Heart right ventricle (tissue), 16 donors: ENCODE measurements around the gene FOSL2. TPM values are rescaled to one million over a fixed set of nuclear protein-coding genes. Genes with fewer than 3 reads are reported as not detected.

Source experiments
- ATAC-seq, 8 donors: fragments of 200-7000 bp; cut with Tn5 transposase; one replicate each; pipeline ENCODE4 v1.9.1; 2020; ENCODE audit warnings: mild to moderate bottlenecking in 8 of 8, moderate library complexity in 8 of 8, moderate number of reproducible peaks in 1 of 8
- DNase-seq, 2 donors: peaks; one replicate each; pipeline ENCODE4 v3.0.0-alpha.2; 2020
- H3K27ac ChIP-seq, 10 donors: fragments of 200-600 bp; sonication (generic) in 2 of 10; one replicate each; pipeline versions ENCODE4 v1.5.0 to v1.8.0; 2020 to 2022; ENCODE audit warnings: mild to moderate bottlenecking in 3 of 10
- H3K27me3 ChIP-seq, 7 donors: fragments of 200-600 bp; one replicate each; pipeline ENCODE4 v1.8.0; 2021 to 2022; ENCODE audit warnings: mild to moderate bottlenecking in 2 of 7
- H3K36me3 ChIP-seq, 9 donors: fragments of 200-600 bp; sonication (generic) in 1 of 9; one replicate each; pipeline versions ENCODE4 v1.5.0 to v1.8.0; 2020 to 2022; ENCODE audit warnings: mild to moderate bottlenecking in 2 of 9
- H3K4me1 ChIP-seq, 9 donors: fragments of 200-600 bp; sonication (generic) in 1 of 9; one replicate each; pipeline versions ENCODE4 v1.5.0 to v1.8.0; 2020 to 2022; ENCODE audit warnings: mild to moderate bottlenecking in 4 of 9
- H3K4me3 ChIP-seq, 10 donors: fragments of 200-600 bp; sonication (generic) in 2 of 10; one replicate each; pipeline versions ENCODE4 v1.5.0 to v1.8.0; 2020 to 2022; ENCODE audit warnings: mild to moderate bottlenecking in 7 of 10, moderate library complexity in 2 of 10
- H3K9me3 ChIP-seq, 11 donors: fragments of 200-600 bp in 10 of 11; sonication (generic) in 2 of 11; one replicate each; pipeline versions ENCODE4 v1.5.0 to v1.8.0; 2013 to 2022; ENCODE audit warnings: mild to moderate bottlenecking in 2 of 11, control low read depth in 1 of 11, moderate library complexity in 1 of 11
- WGBS, 2 donors: extraction: QIAGEN DNeasy Blood & Tissue Kit; methylation state at CpG; one replicate each; pipeline ENCODE4 v1.1.7; 2013; ENCODE audit warnings: inconsistent platforms in 1 of 2; 5-methylcytosine and 5-hydroxymethylcytosine counted together
- intact Hi-C, 10 donors: fragments of 100-400 bp; cut with DNase I; formaldehyde crosslinking; loops; one replicate each; pipeline versions ENCODE4 v1.11.1 to v1.14.2; 2022
- polyA plus RNA-seq, 2 donors: library from polyadenylated mRNA; stranded (reverse); fragments of 200-250 nt; gene quantifications; one replicate each; pipeline ENCODE4 v1.2.3, GENCODE V29; 2013
- total RNA-seq, 10 donors: library from RNA; stranded (reverse); fragmentation: NEBNext Ultra II Directional in 3 of 10; extraction: Animal tissue kit (Norgen Biotek cat#: 25700) in 3 of 10; gene quantifications; one replicate each; pipeline versions ENCODE4 v1.2.1 to v1.2.4, GENCODE V29; 2021 to 2023
- TF ChIP-seq, protein P1 (sequence below), 9 donors: fragments of 200-600 bp; sonication (generic) in 2 of 9; IDR thresholded peaks; one replicate each; pipeline versions ENCODE4 v1.5.0 to v1.8.0; 2021 to 2022; ENCODE audit warnings: antibody characterized with exemption in 9 of 9, mild to moderate bottlenecking in 5 of 9, moderate library complexity in 1 of 9
- donor health status: Arrhythmogenic right ventricular cardiomyopathy.
- donor health status: ischemic (EF 13 %, LVEDD 7.1; RV severe dilation, severe dysfunction).
- donor health status: healthy with polysubstance abuse.
- donor health status: DM: no; HTN: yes; CAD: no.
- donor health status: DM: no; HTN: no; CAD: no.
- donor health status: ischemic (EF 25% LVEDD 6.9; RV normal size, moderate dysfunction).
- donor health status: ischemic (EF 25% LVEDD 5.7; RV mildly dilated, moderate dysfunction).
- donor health status: healthy.
- donor health status: DM: yes; HTN: yes; CAD: no.
- donor health status: Ischemic cardiomyopathy.
- donor health status: ischemic (EF 35%, LVEDD 5.7; RV mildly dilated, moderate dysfunction).
- donor health status: nonischemic (EF 11% LVEDD 7.7; RV severe dilation, severe dysfunction).
- donor health status: DM: yes; HTN: yes; CAD: no.
- donor health status: PGD.
- donor health status: ischemic (EF 29% LVEDD 5.4; RV normal size, mild dysfunction).
- donor health status: nonischemic (EF 23%, LVEDD 6.1; RV moderate dilation, normal function).

The FOSL2 gene
- total and polyA plus RNA-seq, 12 donors = 16.5 to 182 (median 54.8) TPM

DNA sequence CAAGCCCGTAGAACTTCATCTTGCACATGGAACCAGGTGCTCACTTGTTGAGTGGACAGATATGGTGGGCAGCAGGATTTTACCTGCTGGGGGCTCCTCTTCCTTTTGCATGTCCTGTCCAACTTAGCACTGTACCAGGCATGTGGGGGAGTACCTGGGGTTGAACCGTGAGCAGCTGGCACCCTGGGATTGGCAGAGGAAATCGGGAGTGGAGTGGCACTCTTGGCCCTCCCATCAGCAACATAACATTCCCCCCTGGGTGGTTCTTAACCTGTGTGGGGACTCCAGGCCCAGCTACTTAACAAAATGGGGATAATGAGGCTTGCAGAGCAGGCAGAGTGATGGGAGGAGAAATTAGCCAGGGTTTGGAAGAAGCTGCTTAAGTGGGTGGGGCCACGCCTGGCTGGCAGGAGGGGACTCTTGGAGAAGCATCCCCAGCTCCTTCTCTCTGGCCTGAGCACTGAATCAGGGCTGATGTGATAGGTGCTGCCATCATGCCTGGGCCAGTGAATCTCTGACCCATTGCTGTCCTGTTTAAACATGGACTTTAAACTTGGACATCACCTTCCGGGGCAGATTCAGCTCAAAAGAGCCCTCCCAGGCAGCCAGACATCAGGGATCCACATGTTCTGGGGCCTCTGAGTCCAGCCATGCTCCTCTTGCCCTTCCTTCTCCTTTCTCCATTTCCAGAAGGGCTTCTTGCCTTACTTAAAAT lies 15.5 kb downstream of the FOSL2 start:
- 82 to 84% methylated on average over 5 of the region's 5 CpGs for WGBS, 2 donors
- ATAC-seq = no peak

DNA sequence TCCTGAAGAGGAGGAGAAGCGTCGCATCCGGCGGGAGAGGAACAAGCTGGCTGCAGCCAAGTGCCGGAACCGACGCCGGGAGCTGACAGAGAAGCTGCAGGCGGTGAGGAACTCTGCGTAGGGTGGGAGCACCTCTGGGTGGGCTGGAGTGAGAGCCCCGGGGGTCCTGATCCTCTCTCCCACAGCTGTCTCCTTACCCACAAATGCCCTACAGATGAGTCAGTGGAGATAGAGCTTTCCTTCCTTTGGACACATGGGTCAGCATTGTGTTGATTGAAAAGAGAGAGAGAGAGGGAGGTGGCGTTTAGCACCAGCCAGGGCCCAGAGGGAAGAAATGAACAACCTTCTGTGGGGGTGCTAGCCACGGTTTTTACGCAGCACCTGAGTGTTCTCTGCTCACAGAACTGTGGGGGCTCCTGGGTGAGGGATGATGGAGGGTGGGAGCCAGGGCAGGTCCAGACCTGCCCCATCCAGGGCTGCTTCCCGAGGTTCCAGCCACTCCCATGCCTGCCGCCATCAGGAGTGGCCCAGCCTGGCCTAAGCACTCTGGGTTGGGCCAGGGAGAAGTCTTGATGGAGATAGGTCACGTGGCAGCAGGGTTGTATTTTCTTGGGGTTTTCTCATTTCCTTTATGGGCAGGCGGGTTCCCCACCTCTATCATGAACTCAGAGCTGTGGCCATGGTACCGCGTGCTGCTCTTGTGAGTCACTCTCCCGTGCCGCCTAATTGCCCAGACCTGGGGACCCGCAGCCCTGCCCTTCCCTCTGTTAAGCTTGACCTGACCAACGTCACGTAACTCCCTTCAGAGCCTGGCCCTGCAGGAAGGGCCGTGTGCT lies 16.3 kb downstream of the FOSL2 start:
- Histone ChIP-seq H3K27me3 (no peaks in the 10 kb centered on the region), H3K9me3 (no peaks in the 10 kb centered on the region), H3K27ac (peak overlapping the region in 2 of 10 donors; percentile 0 to 87), H3K4me3 (no peak overlapping the region), H3K4me1 (peaks cover 0 to 98% (median 37%) of the 10 kb centered on the region in 9 donors), H3K36me3 (peaks cover 13 to 100% (median 94%) of the 10 kb centered on the region in 9 donors)
- TF ChIP-seq, protein P1, sequence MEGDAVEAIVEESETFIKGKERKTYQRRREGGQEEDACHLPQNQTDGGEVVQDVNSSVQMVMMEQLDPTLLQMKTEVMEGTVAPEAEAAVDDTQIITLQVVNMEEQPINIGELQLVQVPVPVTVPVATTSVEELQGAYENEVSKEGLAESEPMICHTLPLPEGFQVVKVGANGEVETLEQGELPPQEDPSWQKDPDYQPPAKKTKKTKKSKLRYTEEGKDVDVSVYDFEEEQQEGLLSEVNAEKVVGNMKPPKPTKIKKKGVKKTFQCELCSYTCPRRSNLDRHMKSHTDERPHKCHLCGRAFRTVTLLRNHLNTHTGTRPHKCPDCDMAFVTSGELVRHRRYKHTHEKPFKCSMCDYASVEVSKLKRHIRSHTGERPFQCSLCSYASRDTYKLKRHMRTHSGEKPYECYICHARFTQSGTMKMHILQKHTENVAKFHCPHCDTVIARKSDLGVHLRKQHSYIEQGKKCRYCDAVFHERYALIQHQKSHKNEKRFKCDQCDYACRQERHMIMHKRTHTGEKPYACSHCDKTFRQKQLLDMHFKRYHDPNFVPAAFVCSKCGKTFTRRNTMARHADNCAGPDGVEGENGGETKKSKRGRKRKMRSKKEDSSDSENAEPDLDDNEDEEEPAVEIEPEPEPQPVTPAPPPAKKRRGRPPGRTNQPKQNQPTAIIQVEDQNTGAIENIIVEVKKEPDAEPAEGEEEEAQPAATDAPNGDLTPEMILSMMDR (IDR thresholded peaks at IDR 0.05) = no peak
- WGBS, 2 donors = 84 to 85% methylated on average over 26 of the region's 26 CpGs
- DNase-seq = no peak
- ATAC-seq = peak in 5 of 8 donors; percentile 2 to 7 (median 4)
- intact Hi-C loops = loop anchor here in 2 of 10 donors (10.0 kb wide), 2 partner anchors 684 to 704 kb away; no protein-coding TSS in a partner anchor

More for the DNA sequence above, 15.5 kb downstream of the FOSL2 start:
- Histone ChIP-seq H3K4me1 (peaks cover 0 to 98% (median 32%) of the 10 kb centered on the region in 9 donors), H3K27ac (peak overlapping the region in 4 of 10 donors; percentile 6 to 87 (median 65)), H3K4me3 (no peak overlapping the region), H3K36me3 (peaks cover 13 to 100% (median 89%) of the 10 kb centered on the region in 9 donors), H3K9me3 (no peaks in the 10 kb centered on the region), H3K27me3 (no peaks in the 10 kb centered on the region)
- intact Hi-C loops = loop anchor here in 2 of 10 donors (10.0 kb wide), 2 partner anchors 683 to 703 kb away; no protein-coding TSS in a partner anchor
- no peak for DNase-seq
- TF ChIP-seq, protein P1 (IDR thresholded peaks at IDR 0.05) = no peak

DNA sequence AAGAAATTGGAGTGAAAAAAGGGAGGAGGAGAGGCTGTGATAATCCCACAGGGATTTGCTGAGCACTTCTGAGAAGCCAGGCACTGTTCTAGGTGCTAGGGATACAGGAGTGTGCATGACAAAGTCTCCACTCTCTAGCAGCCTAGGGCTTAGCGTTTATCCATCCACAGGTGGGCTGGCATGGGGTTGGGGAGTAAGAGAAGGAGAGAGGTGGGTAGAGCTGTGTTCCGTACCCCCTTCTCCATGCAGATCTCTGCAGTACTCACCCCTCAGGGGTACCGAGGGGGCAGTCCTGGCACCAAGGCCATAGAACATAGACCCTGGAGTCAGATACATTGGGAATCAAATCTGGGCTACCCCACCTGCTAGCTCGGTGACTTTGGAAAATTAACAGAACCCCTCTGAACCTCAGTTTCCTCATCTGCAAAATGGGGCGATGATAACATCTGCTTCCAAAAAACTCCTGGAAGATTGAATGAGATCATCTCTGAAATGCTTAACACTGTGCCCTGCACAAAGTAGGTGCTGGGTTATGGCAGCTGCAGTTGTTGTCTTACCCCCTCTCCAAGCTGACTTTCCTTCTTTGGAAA lies 18.6 kb downstream of the FOSL2 start:
- Histone ChIP-seq H3K36me3 (peaks cover 10 to 100% (median 84%) of the 10 kb centered on the region in 9 donors), H3K4me1 (peaks cover 5 to 84% (median 49%) of the 10 kb centered on the region in 9 donors)
- no peak for ATAC-seq

More for the DNA sequence above, 18.6 kb downstream of the FOSL2 start:
- no peaks in the 10 kb centered on the region for H3K27me3 ChIP-seq
- WGBS, 2 donors = 95 to 96% methylated on average over 5 of the region's 5 CpGs
- H3K9me3 ChIP-seq = no peaks in the 10 kb centered on the region
- TF ChIP-seq, protein P1 (IDR thresholded peaks at IDR 0.05) = no peak
- no peak overlapping the region for H3K4me3 ChIP-seq
- peak overlapping the region in 1 of 10 donors; percentile 83 for H3K27ac ChIP-seq
- no peak for DNase-seq
- intact Hi-C loops = no loop called here
